OCI-LY3 (cell line): ENCODE measurements around the gene PMM2.

Experiments
- EZH2phosphoT487 ChIP-seq: fragments of 200-600 bp; shearing (Covaris generic); IDR thresholded peaks from 2 replicates; pipeline ENCODE4 v1.6.1; 2018; ENCODE audit warnings: antibody characterized with exemption, mixed run types, low read depth
- TF ChIP-seq, protein P1 (sequence below): fragments of 200-600, 300-600 bp; sonication (generic); IDR thresholded peaks from 2 replicates; pipeline ENCODE4 v1.5.1; 2014; ENCODE audit warnings: antibody characterized with exemption, low read length, low read depth

GRCh38 chr16:8866884-8867215, 69.2 kb downstream of the PMM2 start:
- TF ChIP-seq, protein P1, sequence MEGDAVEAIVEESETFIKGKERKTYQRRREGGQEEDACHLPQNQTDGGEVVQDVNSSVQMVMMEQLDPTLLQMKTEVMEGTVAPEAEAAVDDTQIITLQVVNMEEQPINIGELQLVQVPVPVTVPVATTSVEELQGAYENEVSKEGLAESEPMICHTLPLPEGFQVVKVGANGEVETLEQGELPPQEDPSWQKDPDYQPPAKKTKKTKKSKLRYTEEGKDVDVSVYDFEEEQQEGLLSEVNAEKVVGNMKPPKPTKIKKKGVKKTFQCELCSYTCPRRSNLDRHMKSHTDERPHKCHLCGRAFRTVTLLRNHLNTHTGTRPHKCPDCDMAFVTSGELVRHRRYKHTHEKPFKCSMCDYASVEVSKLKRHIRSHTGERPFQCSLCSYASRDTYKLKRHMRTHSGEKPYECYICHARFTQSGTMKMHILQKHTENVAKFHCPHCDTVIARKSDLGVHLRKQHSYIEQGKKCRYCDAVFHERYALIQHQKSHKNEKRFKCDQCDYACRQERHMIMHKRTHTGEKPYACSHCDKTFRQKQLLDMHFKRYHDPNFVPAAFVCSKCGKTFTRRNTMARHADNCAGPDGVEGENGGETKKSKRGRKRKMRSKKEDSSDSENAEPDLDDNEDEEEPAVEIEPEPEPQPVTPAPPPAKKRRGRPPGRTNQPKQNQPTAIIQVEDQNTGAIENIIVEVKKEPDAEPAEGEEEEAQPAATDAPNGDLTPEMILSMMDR: no peak
- no peak for TF ChIP-seq EZH2phosphoT487
